HCT116 (cell line): Measurements from ENCODE around the gene WNT3A. TPM values are rescaled to one million over a fixed set of nuclear protein-coding genes. Genes with fewer than 3 reads are reported as not detected.

Experiments
- ATAC-seq: fragments of 200-7000 bp; cut with Tn5 transposase; 2 replicates; pipeline ENCODE4 v1.9.1; 2020; ENCODE audit warnings: mild to moderate bottlenecking, moderate library complexity
- BruUV-seq: library from RNA; stranded (reverse); fragments of 400-500 nt; replicated peaks from 2 replicates; lab custom pipeline; 2021; lab: Mats Ljungman, UMichigan
- CTCF ChIA-PET: fragments of 300-600 bp; sonication (Branson Sonifier 250); formaldehyde crosslinking; loops from one replicate; lab custom pipeline; 2021; ENCODE audit warnings: antibody characterized with exemption; lab: Charles Lee
- POLR2A ChIA-PET: fragments of 300-600, 350-600 bp; sonication (Branson Sonifier 250); formaldehyde crosslinking; loops from one replicate; lab custom pipeline; 2021; ENCODE audit warnings: antibody characterized with exemption; lab: Charles Lee
- RAD21 ChIA-PET, 2 experiments: fragments of 300-600 bp; sonication (Branson Sonifier 250); formaldehyde crosslinking; loops; one replicate each; lab custom pipeline; 2023; ENCODE audit warnings: low total read pairs in 2 of 2; ENCODE audit not compliant: uncharacterized antibody in 2 of 2, unreplicated experiment in 2 of 2, low non-redundant PET in 1 of 2; lab: Charles Lee
- DNase-seq: peaks from one replicate; pipeline ENCODE4 v3.0.0-alpha.2; 2010; ENCODE audit warnings: low read depth, low spot score
- H2AFZ ChIP-seq: fragments of 200-600 bp; shearing (Covaris generic), sonication (generic); 2 replicates; pipeline ENCODE4 v1.6.1; 2017; ENCODE audit warnings: low read depth, mixed run types, mixed read lengths, antibody characterized with exemption, low read length; ENCODE audit not compliant: poor library complexity, severe bottlenecking
- H3K27ac ChIP-seq: 2 replicates; pipeline ENCODE4 v1.5.1; 2012; ENCODE audit warnings: low read depth, low read length
- H3K27me3 ChIP-seq: fragments of 200-600 bp; sonication (generic); 2 replicates; pipeline ENCODE4 v1.6.1; 2016; ENCODE audit warnings: mixed run types, low read length, mixed read lengths; ENCODE audit not compliant: insufficient read depth
- H3K36me3 ChIP-seq, 2 experiments: fragments of 200-500 bp in 1 of 2; fragments of 200-600 bp in 1 of 2; sonication (Bioruptor generic) in 1 of 2; sonication (generic) in 1 of 2; 2 replicates each; pipeline versions ENCODE4 v1.5.1 to v1.6.1; 2014 to 2016; ENCODE audit warnings: low read length in 2 of 2, inconsistent platforms in 1 of 2, mixed read lengths in 1 of 2, mixed run types in 1 of 2; ENCODE audit not compliant: insufficient read depth in 2 of 2, control insufficient read depth in 1 of 2
- H3K4me1 ChIP-seq, 2 experiments: fragments of 200-600 bp in 1 of 2; sonication (generic) in 1 of 2; 2 replicates each; pipeline versions ENCODE4 v1.5.1 to v1.6.1; 2012 to 2017; ENCODE audit warnings: low read length in 2 of 2, inconsistent platforms in 1 of 2, mild to moderate bottlenecking in 1 of 2, mixed read lengths in 1 of 2, mixed run types in 1 of 2, moderate library complexity in 1 of 2; ENCODE audit not compliant: insufficient read depth in 2 of 2, control insufficient read depth in 1 of 2
- H3K4me2 ChIP-seq: fragments of 200-600 bp; sonication (generic); 2 replicates; pipeline ENCODE4 v1.6.1; 2017; ENCODE audit warnings: mixed run types, low read length, mixed read lengths
- H3K4me3 ChIP-seq, 2 experiments: fragments of 200-600 bp in 1 of 2; sonication (generic) in 1 of 2; replicated peaks in 1 of 2; 2 replicates each; pipeline ENCODE4 v1.5.1; 2011 to 2016; ENCODE audit warnings: low read length in 2 of 2, control low read depth in 1 of 2, low read depth in 1 of 2, mild to moderate bottlenecking in 1 of 2, mixed read lengths in 1 of 2, mixed run types in 1 of 2
- H3K79me2 ChIP-seq: fragments of 200-600 bp; sonication (generic); 2 replicates; pipeline ENCODE4 v1.6.1; 2017; ENCODE audit warnings: mild to moderate bottlenecking, mixed run types, low read length, moderate library complexity, mixed read lengths; ENCODE audit not compliant: insufficient read depth
- H3K9ac ChIP-seq: fragments of 200-600 bp; sonication (generic); 2 replicates; pipeline ENCODE4 v1.6.1; 2016; ENCODE audit warnings: low read length, mixed read lengths
- H3K9me2 ChIP-seq: fragments of 200-600 bp; sonication (generic), shearing (Covaris generic); 2 replicates; pipeline ENCODE4 v1.6.1; 2017; ENCODE audit warnings: mixed run types, mild to moderate bottlenecking, moderate library complexity; ENCODE audit not compliant: insufficient read depth
- H3K9me3 ChIP-seq, 2 experiments: fragments of 200-500 bp in 1 of 2; fragments of 200-600 bp in 1 of 2; sonication (Bioruptor generic) in 1 of 2; sonication (generic) in 1 of 2; 2 replicates each; pipeline ENCODE4 v1.6.1; 2014 to 2017; ENCODE audit warnings: low read length in 2 of 2, mixed read lengths in 2 of 2, inconsistent platforms in 1 of 2, low read depth in 1 of 2, mild to moderate bottlenecking in 1 of 2, mixed run types in 1 of 2, moderate library complexity in 1 of 2; ENCODE audit not compliant: control insufficient read depth in 1 of 2, insufficient read depth in 1 of 2
- H4K20me1 ChIP-seq: fragments of 200-600 bp; sonication (generic), shearing (Covaris generic); 2 replicates; pipeline ENCODE4 v1.6.1; 2017; ENCODE audit warnings: mixed run types, mild to moderate bottlenecking, moderate library complexity; ENCODE audit not compliant: insufficient read depth
- EGR1 ChIP-seq: IDR thresholded peaks from 2 replicates; pipeline ENCODE4 v1.6.1; 2012; ENCODE audit warnings: low read depth
- ELF1 ChIP-seq: IDR thresholded peaks from 2 replicates; pipeline ENCODE4 v1.6.1; 2012; ENCODE audit warnings: low read depth, borderline replicate concordance
- EZH2phosphoT487 ChIP-seq: fragments of 200-600 bp; IDR thresholded peaks from 2 replicates; pipeline ENCODE4 v1.6.1; 2018; ENCODE audit warnings: antibody characterized with exemption, borderline replicate concordance
- FOSL1 ChIP-seq: IDR thresholded peaks from 2 replicates; pipeline ENCODE4 v1.6.1; 2012; ENCODE audit warnings: low read depth
- JUND ChIP-seq: IDR thresholded peaks from 2 replicates; pipeline ENCODE4 v1.6.1; 2012
- POLR2A ChIP-seq: IDR thresholded peaks from 2 replicates; pipeline ENCODE4 v1.7.0; 2011; ENCODE audit warnings: borderline replicate concordance; ENCODE audit not compliant: insufficient read depth, insufficient read length; ENCODE audit errors: extremely low read depth
- POLR2AphosphoS5 ChIP-seq: IDR thresholded peaks from 2 replicates; pipeline ENCODE4 v1.6.1; 2011; ENCODE audit warnings: mild to moderate bottlenecking, low read depth, low read length, moderate library complexity
- RAD21 ChIP-seq: IDR thresholded peaks from 2 replicates; pipeline ENCODE4 v1.6.1; 2012; ENCODE audit warnings: low read depth, mild to moderate bottlenecking
- SRF ChIP-seq: IDR thresholded peaks from 2 replicates; pipeline ENCODE4 v1.6.1; 2012; ENCODE audit warnings: low read depth
- TCF7L2 ChIP-seq: IDR thresholded peaks from 2 replicates; pipeline ENCODE4 v1.7.0; 2011; ENCODE audit warnings: borderline replicate concordance, inconsistent platforms; ENCODE audit not compliant: insufficient read depth, insufficient read length; ENCODE audit errors: extremely low read depth
- YY1 ChIP-seq: IDR thresholded peaks from 2 replicates; pipeline ENCODE4 v1.6.1; 2011; ENCODE audit warnings: low read length, low read depth, moderate library complexity, mild to moderate bottlenecking; ENCODE audit not compliant: insufficient replicate concordance; ENCODE audit errors: extremely low read depth
- ZFX ChIP-seq: fragments of 450-650 bp; IDR thresholded peaks from 2 replicates; pipeline ENCODE4 v1.6.1; 2017
- intact Hi-C: fragments of 100-400 bp; cut with micrococcal nuclease; formaldehyde crosslinking; loops from 2 replicates; pipeline ENCODE4 v1.10.0; 2022
- total RNA-seq: library from RNA; stranded (reverse); gene quantifications from one replicate; pipeline ENCODE4 v1.2.1, GENCODE V29; 2021; ENCODE audit not compliant: unreplicated experiment

WNT3A gene
- total RNA-seq, 1 experiment from 2014 or later, result 3.7 TPM

DNA sequence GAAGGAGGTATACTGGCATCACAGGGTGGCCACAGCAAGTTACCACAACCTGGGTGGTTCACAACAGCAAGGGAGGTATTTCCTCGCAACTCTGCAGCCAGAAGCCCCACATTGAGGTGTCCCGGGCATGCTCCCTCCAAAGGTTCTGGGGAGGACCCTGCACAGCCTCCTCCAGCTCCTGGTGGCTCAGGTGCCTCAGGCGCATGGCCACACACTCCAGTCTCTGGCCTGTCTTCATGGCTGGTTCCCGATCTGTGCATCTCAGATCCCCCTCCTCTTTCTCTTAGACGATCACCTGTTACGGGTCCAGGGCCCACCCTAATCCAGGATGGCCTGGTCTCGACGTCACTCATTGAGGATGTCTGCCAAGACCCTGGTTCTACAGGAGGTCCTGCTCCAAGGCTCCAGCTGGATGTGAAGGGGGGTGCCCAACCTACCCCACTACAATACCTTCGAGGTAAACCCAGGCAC is 69.0 kb downstream of the WNT3A start (continued):
- TF ChIP-seq POLR2A, result no peak
- no peak for TF ChIP-seq FOSL1
- no peak for TF ChIP-seq EGR1
- TF ChIP-seq EZH2phosphoT487, result no peak
- no peak for TF ChIP-seq ZFX
- TF ChIP-seq YY1, result no peak
- no peak for TF ChIP-seq ELF1
- TF ChIP-seq RAD21, result no peak
- TF ChIP-seq, all 23 proteins: peak for 0

DNA sequence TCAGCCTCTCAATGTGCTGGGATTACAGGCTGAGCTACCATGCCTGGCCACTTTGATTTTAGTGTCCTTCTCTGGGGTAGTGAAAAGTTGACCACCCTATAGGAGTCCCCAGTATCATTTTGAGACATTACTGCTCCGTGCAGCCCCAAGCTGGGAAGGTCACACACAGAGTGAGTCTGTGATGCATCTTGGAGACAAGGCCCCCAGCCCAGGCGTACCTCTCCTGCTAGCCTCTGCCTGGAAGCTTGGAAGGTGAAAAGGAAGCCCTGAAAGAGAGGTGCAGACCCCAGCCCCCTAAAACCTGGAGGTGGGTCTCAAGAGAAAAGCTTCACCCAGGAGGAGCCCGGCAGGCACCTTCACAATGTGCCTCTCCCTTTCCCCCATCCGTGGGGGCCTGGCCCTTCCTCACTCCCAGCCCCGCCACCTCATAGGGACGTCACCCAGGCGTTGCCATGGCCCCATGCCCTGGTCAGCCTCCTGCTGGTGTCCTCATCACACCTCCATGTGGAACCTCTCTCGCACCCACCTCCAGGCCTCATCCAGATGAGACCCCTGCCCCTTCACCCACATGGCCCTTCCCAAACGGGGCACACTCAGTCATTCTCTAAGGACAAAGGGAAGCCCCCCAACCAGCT is 70.1 kb downstream of the WNT3A start:
- H2AFZ ChIP-seq, result no peak overlapping the region
- RAD21 ChIA-PET, result no interaction called here
- POLR2A ChIA-PET, result no interaction called here
- peaks cover 26% of the 10 kb centered on the region for H3K79me2 ChIP-seq
- H3K9ac ChIP-seq, result no peak overlapping the region
- no peaks in the 10 kb centered on the region for H4K20me1 ChIP-seq
- H3K4me2 ChIP-seq, result no peak overlapping the region
- intact Hi-C loops, result loop anchor here (10.0 kb wide), 1 partner anchor 312 kb away; no protein-coding TSS in a partner anchor
- no peak overlapping the region for H3K4me3 ChIP-seq
- CTCF ChIA-PET, result no interaction called here
- no peak for ATAC-seq
- no peak for TF ChIP-seq JUND
- no peak for TF ChIP-seq POLR2A
- TF ChIP-seq POLR2AphosphoS5, result peak; percentile 40
- TF ChIP-seq TCF7L2, result no peak
- TF ChIP-seq RAD21, result no peak
- TF ChIP-seq SRF, result no peak
- H3K27ac ChIP-seq, result no peak overlapping the region
- H3K9me2 ChIP-seq, result no peaks in the 10 kb centered on the region
- no peaks in the 10 kb centered on the region for H3K27me3 ChIP-seq
- DNase-seq, result no peak
- H3K4me1 ChIP-seq, result peaks cover 0 to 9% of the 10 kb centered on the region in 2 experiments; a peak in 2 of 4 replicates
- H3K9me3 ChIP-seq, result no peaks in the 10 kb centered on the region
- BruUV-seq, result no TSS peak
- H3K36me3 ChIP-seq, result no peaks in the 10 kb centered on the region
